ENCODE data around the gene PARL. TPM values are rescaled to one million over a fixed set of nuclear protein-coding genes. Genes with fewer than 3 reads are reported as not detected.

Gene PARL
- total and polyA plus RNA-seq, 2 of the 8 experiments (the other 6 are each of a cell fraction or from before 2014, with no cell fraction given) = 62.7 to 85.0 TPM

GRCh38 chr3:183845608-183846288, 38.9 kb downstream of the PARL start:
- Histone ChIP-seq H3K56ac (replicated peaks; ENCODE audit: insufficient read length, low read depth, low read length) (no peak overlapping the region), H3K23me2 (ENCODE audit: low read depth, low read length) (no peaks in the 10 kb centered on the region), H3K79me1 (ENCODE audit: low read depth, low read length) (no peaks in the 10 kb centered on the region), H3K4ac (replicated peaks; ENCODE audit: insufficient read length, low read depth, low read length) (no peak overlapping the region), H4K91ac (replicated peaks; ENCODE audit: insufficient read length, low read length) (no peak overlapping the region), H3K9me3 (ENCODE audit: insufficient read depth in 2 of 2, low read depth in 1 of 2, low read length in 1 of 2) (no peaks in the 10 kb centered on the region), H3K23ac (ENCODE audit: insufficient read length) (no peak overlapping the region), H3K18ac (ENCODE audit: extremely low read depth, low read length) (no peak overlapping the region), H3K4me3 (ENCODE audit: extremely low read depth in 1 of 4, insufficient read depth in 2 of 4, low read depth in 3 of 4, low read length in 4 of 4) (no peak overlapping the region), H2AFZ (ENCODE audit: low read length) (no peak overlapping the region), H2BK20ac (ENCODE audit: low read length) (no peak overlapping the region), H3K79me2 (ENCODE audit: control insufficient read depth in 1 of 2, insufficient read depth in 2 of 2, low read length in 2 of 2) (no peaks in the 10 kb centered on the region), H3K4me1 (replicated peaks in 1 of 4; ENCODE audit: control insufficient read depth in 3 of 4, insufficient read depth in 4 of 4, low read length in 3 of 4) (no peaks in the 10 kb centered on the region), H3K4me2 (ENCODE audit: insufficient read depth in 1 of 2, low read depth in 2 of 2, low read length in 2 of 2) (no peak overlapping the region), H2AK5ac (ENCODE audit: low read depth, low read length) (no peak overlapping the region), H2BK120ac (replicated peaks; ENCODE audit: low read depth, low read length) (no peak overlapping the region), H3K36me3 (ENCODE audit: control insufficient read depth in 2 of 4, insufficient read depth in 4 of 4, low read length in 3 of 4) (peaks cover 8 to 54% (median 28%) of the 10 kb centered on the region in 4 experiments; a peak in 7 of 8 replicates), H2BK5ac (ENCODE audit: low read depth, low read length) (no peak overlapping the region), H3K27ac (ENCODE audit: low read depth, low read length) (no peak overlapping the region; the same call in 1 of the 2 replicates), H4K8ac (ENCODE audit: extremely low read depth, insufficient read depth, low read length) (no peak overlapping the region), H4K20me1 (replicated peaks in 1 of 2; ENCODE audit: control insufficient read depth in 1 of 2, insufficient read depth in 2 of 2, low read length in 2 of 2) (peaks cover 2 to 4% of the 10 kb centered on the region in 2 experiments), H2BK15ac (ENCODE audit: low read length) (no peak overlapping the region), H3K27me3 (replicated peaks in 1 of 4; ENCODE audit: control insufficient read depth in 3 of 4, extremely low read depth in 1 of 4, insufficient read depth in 3 of 4, low read length in 3 of 4) (no peaks in the 10 kb centered on the region), H3K14ac (ENCODE audit: insufficient read length) (no peak overlapping the region), H4K5ac (ENCODE audit: insufficient read length, low read depth, low read length) (no peak overlapping the region), H2BK12ac (ENCODE audit: low read depth, low read length) (no peak overlapping the region), H3K9ac (replicated peaks in 1 of 4; ENCODE audit: extremely low read depth in 1 of 4, low read depth in 3 of 4, low read length in 3 of 4) (no peak overlapping the region)
- no peak for FAIRE-seq
- 88% methylated on average over 13 of the region's 13 CpGs; no CpG with 5 or more reads in 1 of the 2 experiments for whole genome bisulfite sequencing, 2 experiments (ENCODE audit: extremely low coverage in 1 of 2, insufficient coverage in 1 of 2, insufficient read length in 1 of 2, insufficient replicate concordance in 2 of 2, low coverage in 1 of 2, low lambda C conversion rate in 2 of 2, missing lambda C conversion rate in 1 of 2)
- ChIA-PET POLR2A (ENCODE audit: partially characterized antibody) (interaction anchor here (1.1 kb wide), 1 partner anchor 12 kb away, joined by 4 read pairs; no protein-coding TSS in a partner anchor), CTCF (ENCODE audit: partially characterized antibody) (no interaction called here)
- DNase-seq (ENCODE audit: low read depth in 1 of 2, low spot score in 2 of 2) = no peak
- TF ChIP-seq HDAC2 (IDR thresholded peaks at IDR 0.05; ENCODE audit: borderline replicate concordance in 1 of 2, low read depth in 2 of 2, low read length in 2 of 2) (no peak), SIN3A (conservative IDR thresholded peaks at IDR 0.05 in 1 of 2, IDR thresholded peaks at IDR 0.05 in 1 of 2; ENCODE audit: low read depth in 1 of 2, low read length in 2 of 2) (no peak), KDM4A (IDR thresholded peaks at IDR 0.05; ENCODE audit: low read depth, low read length, severe bottlenecking) (no peak), SIX5 (IDR thresholded peaks at IDR 0.05; ENCODE audit: low read depth, low read length) (no peak), ATF3 (IDR thresholded peaks at IDR 0.05; ENCODE audit: insufficient read depth, low read depth, low read length) (no peak), CEBPB (IDR thresholded peaks at IDR 0.05; ENCODE audit: low read depth, low read length) (no peak), POLR2AphosphoS5 (IDR thresholded peaks at IDR 0.05; ENCODE audit: low read depth, low read length) (no peak), PHF8 (conservative IDR thresholded peaks at IDR 0.05; ENCODE audit: low read depth, low read length) (no peak), EP300 (IDR thresholded peaks at IDR 0.05; ENCODE audit: borderline replicate concordance in 1 of 2, low read depth in 2 of 2, low read length in 2 of 2) (no peak), RNF2 (IDR thresholded peaks at IDR 0.05; ENCODE audit: borderline replicate concordance, low read depth, low read length, missing control alignments, poor library complexity, severe bottlenecking) (no peak), MAFK (IDR thresholded peaks at IDR 0.05; ENCODE audit: low read depth, low read length) (no peak)

Measured in H1 (cell line).